ENCODE data around the gene PROM2. TPM values are rescaled to one million over a fixed set of nuclear protein-coding genes. Genes with fewer than 3 reads are reported as not detected.

PROM2 gene
- total RNA-seq, 4 donors from 2014 or later = 59.7 to 184 (median 83.5) TPM

DNA sequence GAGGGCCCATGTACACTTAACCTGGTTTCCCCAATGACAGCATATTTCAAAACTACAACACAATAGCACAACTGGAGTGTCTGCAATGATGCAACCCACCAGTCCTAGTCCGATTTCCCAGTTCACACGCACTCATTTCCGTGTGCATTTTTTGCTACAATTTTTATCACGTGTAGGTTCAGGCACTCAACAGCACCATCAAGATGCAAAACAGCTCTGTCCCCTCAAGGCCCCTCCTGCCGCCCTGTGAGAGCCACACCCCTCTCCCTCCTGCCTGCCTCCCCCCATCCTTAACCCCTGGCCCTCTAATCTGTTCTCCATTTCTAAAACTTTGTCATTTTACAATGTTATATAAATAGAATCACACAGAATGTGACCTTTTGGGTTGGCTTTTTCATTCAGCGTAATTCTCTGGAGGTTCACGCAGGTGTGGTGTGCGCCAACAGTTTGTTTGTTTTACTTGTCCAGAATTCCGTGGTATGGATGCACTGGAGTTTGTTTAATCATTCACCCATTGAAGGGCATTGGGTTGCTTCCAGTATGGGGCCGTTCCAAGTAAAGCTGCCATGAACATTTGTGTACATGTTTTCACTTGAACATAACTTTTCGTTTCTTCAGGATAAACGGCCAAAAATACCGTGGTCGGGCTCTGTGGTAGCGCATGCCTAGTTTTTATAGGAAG, 31.3 kb downstream of the PROM2 start:
- H3K27ac ChIP-seq = peak overlapping the region in 3 of 4 donors; percentile 2 to 66 (median 50)
- peaks cover 0 to 57% (median 0%) of the 10 kb centered on the region in 4 donors for H3K27me3 ChIP-seq
- no peaks in the 10 kb centered on the region for H3K36me3 ChIP-seq
- peaks cover 4 to 66% (median 17%) of the 10 kb centered on the region in 3 donors for H3K4me1 ChIP-seq
- WGBS, 2 donors = 34 to 36% methylated on average over 15 of the region's 15 CpGs
- no peak overlapping the region for H3K4me3 ChIP-seq
- DNase-seq = no peak
- intact Hi-C loops (cut with DNase I) = no loop called here
- H3K9me3 ChIP-seq = no peaks in the 10 kb centered on the region
- no peak for TF ChIP-seq POLR2A (IDR thresholded peaks at IDR 0.05)
- TF ChIP-seq, protein P1, sequence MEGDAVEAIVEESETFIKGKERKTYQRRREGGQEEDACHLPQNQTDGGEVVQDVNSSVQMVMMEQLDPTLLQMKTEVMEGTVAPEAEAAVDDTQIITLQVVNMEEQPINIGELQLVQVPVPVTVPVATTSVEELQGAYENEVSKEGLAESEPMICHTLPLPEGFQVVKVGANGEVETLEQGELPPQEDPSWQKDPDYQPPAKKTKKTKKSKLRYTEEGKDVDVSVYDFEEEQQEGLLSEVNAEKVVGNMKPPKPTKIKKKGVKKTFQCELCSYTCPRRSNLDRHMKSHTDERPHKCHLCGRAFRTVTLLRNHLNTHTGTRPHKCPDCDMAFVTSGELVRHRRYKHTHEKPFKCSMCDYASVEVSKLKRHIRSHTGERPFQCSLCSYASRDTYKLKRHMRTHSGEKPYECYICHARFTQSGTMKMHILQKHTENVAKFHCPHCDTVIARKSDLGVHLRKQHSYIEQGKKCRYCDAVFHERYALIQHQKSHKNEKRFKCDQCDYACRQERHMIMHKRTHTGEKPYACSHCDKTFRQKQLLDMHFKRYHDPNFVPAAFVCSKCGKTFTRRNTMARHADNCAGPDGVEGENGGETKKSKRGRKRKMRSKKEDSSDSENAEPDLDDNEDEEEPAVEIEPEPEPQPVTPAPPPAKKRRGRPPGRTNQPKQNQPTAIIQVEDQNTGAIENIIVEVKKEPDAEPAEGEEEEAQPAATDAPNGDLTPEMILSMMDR (IDR thresholded peaks at IDR 0.05) = no peak

DNA sequence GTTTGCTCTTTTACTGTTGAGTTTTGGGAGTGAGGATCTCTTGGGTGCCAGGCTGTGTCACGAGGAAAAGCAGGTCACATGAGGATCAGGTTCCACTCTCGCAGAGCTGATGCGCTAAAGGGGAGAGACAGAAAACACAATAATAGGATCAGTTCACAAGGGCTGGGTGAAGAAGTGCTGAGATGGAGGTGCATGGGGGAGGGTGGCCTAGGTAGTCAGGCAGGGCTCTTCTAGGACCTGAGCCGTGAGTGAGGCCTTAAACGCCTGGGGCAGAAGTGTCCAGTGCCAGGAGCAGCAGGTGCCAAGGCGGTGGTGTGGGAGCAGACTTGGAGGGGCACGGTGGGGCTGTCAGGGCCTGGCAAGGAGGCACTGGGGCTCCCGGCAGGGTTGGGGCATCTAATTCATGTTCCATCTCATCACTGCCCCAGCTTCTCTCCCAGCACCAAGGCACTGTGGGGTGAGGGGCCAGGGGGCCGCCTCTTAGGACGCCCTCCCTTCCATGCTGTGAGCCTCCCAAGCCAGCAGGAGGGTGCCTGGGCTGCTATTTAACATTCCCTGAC, 32.2 kb downstream of the PROM2 start:
- Histone ChIP-seq H3K36me3 (no peaks in the 10 kb centered on the region), H3K4me3 (no peak overlapping the region), H3K27me3 (peaks cover 0 to 49% (median 0%) of the 10 kb centered on the region in 4 donors), H3K4me1 (peaks cover 4 to 71% (median 23%) of the 10 kb centered on the region in 3 donors), H3K9me3 (no peaks in the 10 kb centered on the region), H3K27ac (peak overlapping the region in 2 of 4 donors; percentile 50 to 66)
- no peak for DNase-seq
- TF ChIP-seq, protein P1 (IDR thresholded peaks at IDR 0.05) = no peak
- TF ChIP-seq POLR2A (IDR thresholded peaks at IDR 0.05) = no peak
- 31 to 41% methylated on average over 2 to 7 of the region's 10 CpGs for WGBS, 2 donors
- intact Hi-C loops (cut with DNase I) = no loop called here

DNA sequence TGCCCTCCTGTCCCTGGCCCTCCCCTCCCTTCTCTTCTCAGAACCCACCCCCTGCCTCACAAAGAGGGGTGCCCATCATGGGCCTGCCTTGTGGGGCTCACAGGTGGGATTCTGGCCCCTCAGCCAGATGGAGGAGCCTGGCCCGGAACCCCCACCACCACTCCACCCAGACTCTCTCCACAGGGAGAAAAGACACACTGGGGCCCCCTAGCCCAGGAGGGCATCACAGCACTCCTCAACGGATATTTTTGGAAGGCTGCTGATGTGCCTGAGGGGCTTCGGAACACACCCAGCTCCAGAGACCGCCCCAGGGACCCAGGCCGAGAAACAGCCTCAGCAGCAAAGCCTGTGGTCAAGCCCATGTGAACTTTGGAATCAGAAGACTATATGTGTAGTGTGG, 32.8 kb downstream of the PROM2 start:
- intact Hi-C loops (cut with DNase I) = no loop called here
- no peak for DNase-seq
- TF ChIP-seq, protein P1 (IDR thresholded peaks at IDR 0.05) = no peak
- TF ChIP-seq POLR2A (IDR thresholded peaks at IDR 0.05) = no peak
- Histone ChIP-seq H3K36me3 (no peaks in the 10 kb centered on the region), H3K4me1 (peaks cover 4 to 73% (median 23%) of the 10 kb centered on the region in 3 donors), H3K27ac (peak overlapping the region in 2 of 4 donors; percentile 50 to 66), H3K4me3 (no peak overlapping the region), H3K27me3 (peaks cover 0 to 49% (median 0%) of the 10 kb centered on the region in 4 donors), H3K9me3 (no peaks in the 10 kb centered on the region)
- 65 to 79% methylated on average over 2 to 4 of the region's 5 CpGs for WGBS, 2 donors

DNA sequence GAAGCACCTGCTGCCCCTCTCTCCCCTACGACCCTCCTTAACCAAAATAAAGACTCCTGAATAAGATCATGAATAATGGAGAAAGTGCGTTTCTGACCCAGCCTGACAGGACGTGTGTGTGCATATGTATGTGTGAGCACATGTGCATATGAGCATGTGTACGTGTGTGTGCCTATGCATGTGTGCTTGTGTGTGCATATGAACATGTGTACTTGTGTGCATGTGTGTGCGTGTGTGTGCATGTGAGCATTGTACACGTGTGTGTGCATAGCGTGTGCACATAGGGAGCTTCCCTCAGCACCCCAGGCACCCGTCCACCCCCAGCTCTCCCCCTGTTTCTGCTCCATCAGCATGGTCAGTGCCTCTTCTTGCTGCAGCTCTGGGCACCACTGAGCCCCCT, 33.6 kb downstream of the PROM2 start:
- Histone ChIP-seq H3K9me3 (no peaks in the 10 kb centered on the region), H3K36me3 (no peaks in the 10 kb centered on the region), H3K4me1 (peaks cover 4 to 80% (median 23%) of the 10 kb centered on the region in 3 donors), H3K4me3 (no peak overlapping the region), H3K27me3 (peaks cover 0 to 48% (median 0%) of the 10 kb centered on the region in 4 donors), H3K27ac (no peak overlapping the region)
- whole genome bisulfite sequencing, 2 donors = 59 to 70% methylated on average over 7 to 8 of the region's 8 CpGs
- no peak for DNase-seq
- intact Hi-C loops (cut with DNase I) = no loop called here
- no peak for TF ChIP-seq POLR2A (IDR thresholded peaks at IDR 0.05)
- TF ChIP-seq, protein P1 (IDR thresholded peaks at IDR 0.05) = no peak

DNA sequence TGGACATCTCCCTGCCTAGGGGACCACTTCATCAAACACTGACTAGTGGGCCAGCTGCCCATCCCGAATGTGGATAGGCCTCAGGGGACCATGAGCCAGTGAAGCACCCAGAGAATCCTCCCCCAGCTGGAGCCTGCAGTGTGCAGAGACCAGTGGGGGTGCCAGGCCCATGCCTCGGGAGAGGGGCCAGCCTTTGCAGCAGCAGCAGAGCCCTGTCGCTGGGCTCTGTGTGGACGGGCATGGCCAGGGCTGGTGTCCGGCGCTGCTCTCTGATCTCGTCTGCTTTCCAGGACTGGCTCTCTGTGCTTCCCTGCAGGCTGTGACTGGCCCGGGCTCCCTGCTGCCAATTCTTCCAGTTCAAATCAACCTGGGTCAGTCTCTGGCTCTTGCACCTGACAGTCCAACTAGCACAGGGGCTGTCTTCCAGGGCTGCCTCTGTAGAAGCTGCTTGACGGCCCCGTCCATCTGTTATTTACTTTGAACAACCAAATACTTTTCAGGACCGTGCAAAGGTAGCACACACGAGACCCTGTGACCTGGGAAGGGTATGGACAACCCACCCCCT, 34.3 kb downstream of the PROM2 start:
- no peak for TF ChIP-seq POLR2A (IDR thresholded peaks at IDR 0.05)
- TF ChIP-seq, protein P1 (IDR thresholded peaks at IDR 0.05) = no peak
- H3K27me3 ChIP-seq = peaks cover 0 to 47% (median 0%) of the 10 kb centered on the region in 4 donors
- no peaks in the 10 kb centered on the region for H3K36me3 ChIP-seq
- DNase-seq = no peak
- H3K9me3 ChIP-seq = no peaks in the 10 kb centered on the region
- WGBS, 2 donors = 19 to 84% methylated on average over 4 to 5 of the region's 12 CpGs
- H3K4me1 ChIP-seq = peaks cover 4 to 87% (median 23%) of the 10 kb centered on the region in 3 donors
- H3K27ac ChIP-seq = no peak overlapping the region
- H3K4me3 ChIP-seq = no peak overlapping the region
- intact Hi-C loops (cut with DNase I) = no loop called here
